IgD-negative memory B cell (primary cell): Measurements from ENCODE around the gene COMMD10. TPM values are rescaled to one million over a fixed set of nuclear protein-coding genes. Genes with fewer than 3 reads are reported as not detected.

Experiments
- H3K27ac Mint-ChIP-seq, 3 donors: one replicate each; pipeline ENCODE4 v1.8.0; 2020 to 2022; ENCODE audit warnings: mild to moderate bottlenecking in 3 of 3, mixed read lengths in 3 of 3, moderate library complexity in 1 of 3
- H3K27me3 Mint-ChIP-seq: one replicate; pipeline ENCODE4 v1.8.0; 2021; ENCODE audit warnings: mixed read lengths
- H3K36me3 Mint-ChIP-seq: one replicate; pipeline ENCODE4 v1.8.0; 2020; ENCODE audit warnings: mild to moderate bottlenecking, mixed read lengths
- H3K4me1 Mint-ChIP-seq, 3 donors: one replicate each; pipeline ENCODE4 v1.8.0; 2020 to 2022; ENCODE audit warnings: mixed read lengths in 3 of 3, mild to moderate bottlenecking in 1 of 3
- H3K4me3 Mint-ChIP-seq, 4 donors: one replicate each; pipeline ENCODE4 v1.8.0; 2020 to 2022; ENCODE audit warnings: mild to moderate bottlenecking in 4 of 4, mixed read lengths in 4 of 4, moderate library complexity in 3 of 4
- H3K9me3 Mint-ChIP-seq, 3 donors: one replicate each; pipeline ENCODE4 v1.8.0; 2020 to 2021; ENCODE audit warnings: mixed read lengths in 3 of 3, mild to moderate bottlenecking in 1 of 3
- polyA plus RNA-seq: library from polyadenylated mRNA; unstranded; fragments of 300-500 nt; fragmentation: Illumina TruSeq; gene quantifications from one replicate; pipeline ENCODE4 v1.2.3, GENCODE V29; 2021

Gene COMMD10
- polyA plus RNA-seq, 1 donor from 2014 or later = 39.4 TPM

DNA sequence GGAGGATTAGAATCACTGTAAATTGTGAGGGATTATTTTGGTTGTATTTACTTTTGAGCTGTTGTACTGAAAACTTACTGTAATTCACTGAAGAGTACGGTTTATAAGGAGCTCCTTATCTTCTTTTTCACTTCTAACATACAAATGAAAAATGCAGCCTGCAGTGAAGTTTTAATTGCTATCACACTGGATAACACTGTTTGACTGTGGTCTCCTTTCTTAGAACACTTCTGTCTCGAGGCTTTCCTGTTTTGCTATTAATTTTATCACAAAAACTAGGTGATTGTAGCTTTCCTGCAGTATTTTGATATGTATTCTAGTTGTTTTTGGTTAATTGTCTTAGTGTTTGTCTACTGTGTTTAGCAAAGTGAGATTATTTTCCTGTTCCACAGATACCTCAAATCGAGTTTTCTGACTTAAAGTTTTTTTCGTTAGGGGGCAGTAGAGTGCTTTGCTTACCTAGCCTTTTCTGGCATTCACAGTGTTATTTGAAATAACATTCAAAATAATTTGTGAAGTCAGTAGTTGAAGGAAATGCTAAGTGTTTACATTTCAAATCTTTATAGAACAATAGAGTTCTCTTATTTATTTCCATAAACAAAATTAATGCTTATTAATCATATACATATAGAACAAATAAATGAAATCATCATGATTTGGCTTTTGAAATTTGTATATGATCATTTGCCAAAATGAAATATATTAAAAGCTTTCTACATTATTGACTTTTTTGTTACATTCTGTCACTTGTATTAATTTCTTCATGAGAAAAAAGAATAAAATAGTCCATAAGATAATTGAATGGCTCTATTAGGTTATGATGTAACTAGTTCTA, 52.9 kb downstream of the COMMD10 start:
- peaks cover 16 to 21% (median 18%) of the 10 kb centered on the region in 3 donors for H3K4me1 Mint-ChIP-seq
- no peak overlapping the region for H3K27ac Mint-ChIP-seq
- peaks cover 4% of the 10 kb centered on the region for H3K36me3 Mint-ChIP-seq
- H3K4me3 Mint-ChIP-seq = no peak overlapping the region
- H3K27me3 Mint-ChIP-seq = no peaks in the 10 kb centered on the region
- H3K9me3 Mint-ChIP-seq = no peaks in the 10 kb centered on the region

DNA sequence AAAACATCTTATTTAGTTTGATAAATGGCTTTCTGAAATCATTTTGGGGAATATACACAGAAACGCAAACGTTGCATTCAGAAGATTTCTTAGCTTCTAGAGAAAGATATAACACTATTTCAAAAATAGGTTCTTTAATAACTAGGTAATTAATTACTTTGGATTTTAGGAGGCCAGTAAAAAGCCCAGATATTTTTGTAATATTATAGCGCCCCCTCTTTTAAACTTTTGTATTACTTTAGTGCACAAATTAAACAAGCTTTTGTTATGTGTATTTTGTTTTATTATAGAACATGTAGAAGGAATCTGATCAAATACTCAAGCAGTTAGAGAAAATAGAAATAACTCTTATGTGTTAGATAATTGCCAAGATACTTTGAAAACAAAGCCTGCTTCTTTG, 57.7 kb downstream of the COMMD10 start:
- Mint-ChIP-seq H3K36me3 (peaks cover 6% of the 10 kb centered on the region), H3K27ac (no peak overlapping the region), H3K4me1 (peaks cover 4 to 8% (median 6%) of the 10 kb centered on the region in 3 donors), H3K4me3 (no peak overlapping the region), H3K9me3 (no peaks in the 10 kb centered on the region), H3K27me3 (no peaks in the 10 kb centered on the region)

DNA sequence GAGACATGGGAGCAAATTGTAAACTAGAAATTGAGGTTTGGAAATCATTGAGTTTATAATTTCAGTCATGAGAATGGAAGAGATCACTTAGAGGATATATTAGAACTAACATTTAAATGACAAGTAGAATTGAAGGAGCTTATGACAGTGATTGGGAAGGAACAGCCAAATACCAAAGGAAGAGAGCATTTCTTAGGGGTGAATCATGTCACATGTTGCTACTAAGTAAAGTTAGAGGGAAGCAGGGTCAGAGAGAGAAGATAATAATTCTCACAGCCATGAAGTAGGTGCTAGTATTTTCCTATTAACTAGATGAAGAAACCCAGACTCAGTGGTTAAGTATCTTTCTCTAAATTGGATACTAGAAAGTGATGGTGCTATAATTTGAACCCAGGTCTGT, 59.3 kb downstream of the COMMD10 start:
- peaks cover 6% of the 10 kb centered on the region for H3K36me3 Mint-ChIP-seq

DNA sequence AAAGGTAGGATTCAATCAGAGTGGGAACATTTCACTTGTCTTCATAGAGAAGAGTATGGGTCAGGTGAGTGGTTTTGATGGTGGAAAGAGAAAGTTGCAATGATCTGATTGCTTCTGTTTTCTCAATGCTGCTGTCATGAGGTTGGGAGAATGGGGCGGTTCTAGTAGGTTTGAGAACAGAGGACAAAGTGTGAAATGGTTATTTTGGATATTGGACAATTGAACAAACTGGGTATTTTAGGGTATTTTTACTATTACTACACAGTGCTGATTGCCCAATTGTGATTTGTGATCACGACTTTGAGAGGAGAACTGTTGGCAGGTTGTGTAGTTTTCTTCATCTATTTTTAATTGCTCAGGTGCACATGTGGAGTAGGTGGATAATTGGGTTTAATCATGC, 60.2 kb downstream of the COMMD10 start:
- Mint-ChIP-seq H3K4me1 (peaks cover 1 to 6% (median 4%) of the 10 kb centered on the region in 3 donors), H3K36me3 (peaks cover 5% of the 10 kb centered on the region), H3K27me3 (no peaks in the 10 kb centered on the region), H3K9me3 (no peaks in the 10 kb centered on the region), H3K4me3 (no peak overlapping the region), H3K27ac (no peak overlapping the region)

More for the DNA sequence above, 59.3 kb downstream of the COMMD10 start:
- Mint-ChIP-seq H3K4me1 (peaks cover 1 to 6% (median 4%) of the 10 kb centered on the region in 3 donors), H3K27me3 (no peaks in the 10 kb centered on the region), H3K27ac (no peak overlapping the region), H3K4me3 (no peak overlapping the region), H3K9me3 (no peaks in the 10 kb centered on the region)

DNA sequence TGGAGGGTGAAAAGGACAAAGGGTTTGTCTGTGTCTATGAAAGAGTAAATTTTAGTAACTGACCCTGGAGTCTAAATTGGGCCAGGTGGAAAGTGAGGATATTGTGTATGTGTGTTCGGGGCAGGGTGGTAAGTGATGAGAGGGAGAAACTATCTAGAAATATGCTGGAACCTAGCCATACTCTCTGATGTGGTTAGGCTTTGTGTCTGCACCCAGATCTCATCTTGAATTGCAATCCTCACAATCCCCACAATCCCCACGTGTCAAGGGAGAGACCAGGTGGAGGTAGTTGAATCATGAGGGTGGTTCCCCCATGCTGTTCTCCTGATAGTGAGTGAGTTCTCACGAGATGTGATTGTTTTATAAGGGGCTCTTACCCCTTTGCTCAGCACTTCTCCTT, 60.6 kb downstream of the COMMD10 start:
- Mint-ChIP-seq H3K9me3 (no peaks in the 10 kb centered on the region), H3K27me3 (no peaks in the 10 kb centered on the region), H3K4me1 (peaks cover 0 to 6% (median 4%) of the 10 kb centered on the region in 3 donors), H3K4me3 (no peak overlapping the region), H3K36me3 (peaks cover 5% of the 10 kb centered on the region), H3K27ac (no peak overlapping the region)

DNA sequence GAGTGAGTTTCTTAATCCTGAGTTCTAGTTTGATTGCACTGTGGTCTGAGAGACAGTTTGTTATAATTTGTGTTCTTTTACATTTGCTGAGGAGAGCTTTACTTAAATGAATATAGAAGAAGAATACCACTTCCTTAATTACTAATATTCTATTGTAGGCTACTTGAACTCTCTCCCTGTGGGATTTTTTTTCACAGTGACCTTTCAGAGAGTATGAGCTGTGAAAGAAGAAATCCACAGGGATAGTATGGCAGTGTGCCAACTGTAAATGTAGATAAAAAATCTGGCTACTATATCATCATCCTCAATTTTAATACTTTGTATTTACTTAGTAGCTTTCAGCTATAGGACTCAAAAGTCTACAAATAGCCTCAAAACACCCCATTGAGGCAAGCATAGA, 67.3 kb downstream of the COMMD10 start:
- H3K36me3 Mint-ChIP-seq = peaks cover 3% of the 10 kb centered on the region
- no peak overlapping the region for H3K4me3 Mint-ChIP-seq
- no peak overlapping the region for H3K27ac Mint-ChIP-seq
- H3K27me3 Mint-ChIP-seq = no peaks in the 10 kb centered on the region
- H3K9me3 Mint-ChIP-seq = no peaks in the 10 kb centered on the region
- H3K4me1 Mint-ChIP-seq = peaks cover 3 to 7% (median 6%) of the 10 kb centered on the region in 3 donors

DNA sequence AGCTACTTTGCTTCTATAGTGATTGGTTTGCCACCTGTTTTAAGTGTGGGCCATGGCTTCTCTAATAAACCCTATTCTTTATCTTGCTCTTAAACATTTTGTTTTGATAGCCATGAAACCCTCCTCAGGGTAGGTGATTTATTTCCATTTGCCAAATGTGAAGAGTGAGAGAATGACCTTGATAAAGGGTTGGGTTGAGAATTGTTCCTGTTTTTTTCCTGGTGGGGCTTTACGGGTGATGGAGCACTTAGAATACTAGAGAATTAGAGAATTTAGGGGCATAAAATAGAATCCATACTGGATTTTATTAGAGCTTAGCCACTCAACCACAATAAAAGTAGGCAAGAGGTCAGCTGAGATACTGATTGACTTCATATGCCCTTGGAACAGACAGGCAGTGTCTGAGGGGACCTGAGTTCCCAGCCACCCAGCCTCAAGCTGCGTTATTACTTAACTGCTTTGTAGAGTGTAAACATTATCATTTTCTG, 68.9 kb downstream of the COMMD10 start:
- Mint-ChIP-seq H3K4me3 (no peak overlapping the region), H3K27ac (no peak overlapping the region)

DNA sequence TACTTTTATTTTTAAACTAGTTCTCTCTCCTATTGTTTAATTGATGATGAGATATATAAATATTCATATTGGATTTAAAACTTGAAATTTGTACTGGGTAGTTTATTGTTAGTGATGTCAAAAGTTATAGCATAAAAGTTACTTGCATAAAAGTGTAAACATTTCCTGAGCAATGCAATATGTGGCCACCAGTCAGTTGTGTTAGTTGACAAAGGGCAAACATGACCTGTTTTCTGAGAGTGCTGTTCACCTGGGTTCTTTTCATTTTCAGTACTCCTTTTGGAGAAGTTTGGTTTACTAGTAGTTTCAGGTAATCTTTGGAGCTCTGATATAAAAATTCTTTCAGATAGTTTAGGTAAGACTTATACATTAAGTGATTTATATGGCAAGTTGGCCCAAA, 69.4 kb downstream of the COMMD10 start:
- peaks cover 3% of the 10 kb centered on the region for H3K36me3 Mint-ChIP-seq
- no peaks in the 10 kb centered on the region for H3K9me3 Mint-ChIP-seq
- no peaks in the 10 kb centered on the region for H3K27me3 Mint-ChIP-seq
- no peak overlapping the region for H3K4me3 Mint-ChIP-seq
- no peak overlapping the region for H3K27ac Mint-ChIP-seq
- H3K4me1 Mint-ChIP-seq = peaks cover 6 to 9% (median 7%) of the 10 kb centered on the region in 3 donors

More for the DNA sequence above, 68.9 kb downstream of the COMMD10 start:
- H3K9me3 Mint-ChIP-seq = no peaks in the 10 kb centered on the region
- no peaks in the 10 kb centered on the region for H3K27me3 Mint-ChIP-seq
- H3K36me3 Mint-ChIP-seq = peaks cover 3% of the 10 kb centered on the region
- H3K4me1 Mint-ChIP-seq = peaks cover 3 to 9% (median 6%) of the 10 kb centered on the region in 3 donors

DNA sequence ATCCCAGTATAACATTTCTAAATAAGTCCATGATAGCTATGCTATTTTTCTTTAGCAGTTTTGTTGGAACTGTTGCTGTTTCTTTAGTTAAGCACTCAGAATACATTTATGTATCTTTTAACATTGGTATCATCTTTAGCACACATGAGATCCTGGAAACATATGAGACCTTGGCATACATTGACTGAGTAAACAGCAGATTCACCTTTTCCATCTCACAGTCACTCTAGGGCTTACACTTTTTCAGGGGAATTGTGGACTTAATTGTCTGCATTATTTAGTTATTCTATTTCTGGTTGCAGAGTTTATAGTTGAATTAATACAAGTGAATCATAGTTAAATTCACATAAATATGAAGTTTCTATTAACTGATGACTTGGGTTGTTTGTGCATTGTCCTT, 70.1 kb downstream of the COMMD10 start:
- H3K4me1 Mint-ChIP-seq = peaks cover 8 to 14% (median 10%) of the 10 kb centered on the region in 3 donors
- H3K27ac Mint-ChIP-seq = no peak overlapping the region
- no peaks in the 10 kb centered on the region for H3K9me3 Mint-ChIP-seq
- H3K4me3 Mint-ChIP-seq = no peak overlapping the region
- peaks cover 3% of the 10 kb centered on the region for H3K36me3 Mint-ChIP-seq
- H3K27me3 Mint-ChIP-seq = no peaks in the 10 kb centered on the region

DNA sequence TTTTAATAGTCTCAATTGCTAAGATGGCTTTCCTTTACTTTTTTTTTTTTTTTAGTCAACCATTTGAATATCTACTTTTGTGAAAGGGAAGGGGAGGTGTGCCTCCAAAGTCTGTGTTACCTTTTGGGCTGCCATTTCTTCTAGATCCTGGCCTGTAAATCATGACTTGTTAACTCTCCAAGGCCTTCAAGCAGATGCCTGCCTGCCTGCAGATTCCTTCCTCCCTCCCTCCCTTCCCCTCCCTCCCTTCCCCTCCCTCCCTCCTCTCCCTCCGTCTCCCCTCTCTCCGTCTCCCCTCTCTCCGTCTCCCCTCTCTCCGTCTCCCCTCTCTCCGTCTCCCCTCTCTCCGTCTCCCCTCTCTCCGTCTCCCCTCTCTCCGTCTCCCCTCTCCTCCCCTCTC, 73.1 kb downstream of the COMMD10 start:
- Mint-ChIP-seq H3K4me1 (peaks cover 8 to 12% (median 9%) of the 10 kb centered on the region in 3 donors), H3K36me3 (peaks cover 3% of the 10 kb centered on the region), H3K4me3 (no peak overlapping the region), H3K27ac (no peak overlapping the region), H3K27me3 (no peaks in the 10 kb centered on the region), H3K9me3 (no peaks in the 10 kb centered on the region)

DNA sequence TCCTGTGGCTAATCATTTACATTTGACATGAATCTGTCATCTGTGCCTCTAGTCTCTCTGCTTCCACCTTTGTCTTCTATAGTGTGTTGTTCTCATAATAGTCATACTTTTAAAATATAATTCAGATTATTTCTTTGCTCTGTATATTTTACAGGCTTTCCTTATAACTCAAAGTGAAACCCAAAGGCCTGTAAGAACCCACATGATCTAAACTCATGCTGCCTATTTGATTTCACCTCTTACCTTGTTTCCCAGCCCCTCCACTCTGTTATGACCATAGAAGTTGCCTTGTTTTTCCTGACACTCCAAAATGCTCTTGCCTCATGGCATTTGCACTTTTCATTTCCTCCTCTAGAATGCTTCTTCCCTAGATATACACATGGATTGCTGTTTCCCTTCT, 74.2 kb downstream of the COMMD10 start:
- H3K4me3 Mint-ChIP-seq = no peak overlapping the region
- H3K27ac Mint-ChIP-seq = no peak overlapping the region
- no peaks in the 10 kb centered on the region for H3K9me3 Mint-ChIP-seq
- H3K36me3 Mint-ChIP-seq = no peaks in the 10 kb centered on the region
- H3K4me1 Mint-ChIP-seq = peaks cover 8 to 12% (median 9%) of the 10 kb centered on the region in 3 donors
- no peaks in the 10 kb centered on the region for H3K27me3 Mint-ChIP-seq

DNA sequence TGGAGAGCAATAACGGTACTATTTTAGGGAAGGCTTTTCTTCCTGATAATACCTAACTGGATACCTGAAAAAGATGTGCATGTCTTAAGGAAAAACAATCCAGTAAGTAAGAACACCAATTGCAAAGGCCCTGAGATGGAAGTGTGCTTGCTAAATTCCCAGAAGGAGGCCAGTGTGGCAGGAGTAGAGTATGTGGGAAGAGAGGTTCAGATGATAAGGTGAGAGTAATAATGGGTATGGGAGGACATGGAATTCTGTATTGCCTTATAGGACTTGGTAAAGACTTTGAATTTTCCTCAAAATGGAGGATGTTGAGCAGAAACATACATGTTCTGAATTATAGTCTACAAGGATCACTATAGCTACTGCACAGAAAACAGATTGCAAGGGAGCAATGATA, 89.3 kb downstream of the COMMD10 start:
- Mint-ChIP-seq H3K27me3 (no peaks in the 10 kb centered on the region), H3K4me1 (peaks cover 0 to 6% (median 1%) of the 10 kb centered on the region in 3 donors), H3K36me3 (peaks cover 16% of the 10 kb centered on the region), H3K4me3 (no peak overlapping the region), H3K27ac (no peak overlapping the region), H3K9me3 (peaks cover 3 to 5% (median 3%) of the 10 kb centered on the region in 3 donors)

DNA sequence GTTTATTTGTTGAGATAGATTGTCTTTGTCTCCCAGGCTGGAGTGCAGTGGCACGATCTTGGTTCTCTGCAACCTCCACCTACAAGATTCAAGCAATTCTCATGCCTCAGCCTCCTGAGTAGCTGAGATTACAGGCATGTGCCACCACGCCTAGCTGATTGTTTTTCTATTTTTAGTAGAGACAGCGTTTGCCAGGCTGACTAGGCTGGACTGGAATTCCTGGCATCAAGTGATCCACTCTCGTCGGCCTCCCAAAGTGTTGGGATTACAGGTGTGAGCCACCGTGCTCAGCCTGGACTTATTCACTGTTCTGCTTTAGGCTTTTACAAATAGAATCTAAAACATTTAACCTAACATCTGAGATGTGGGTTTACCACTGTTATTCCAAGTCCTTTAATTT, 91.3 kb downstream of the COMMD10 start:
- Mint-ChIP-seq H3K27ac (no peak overlapping the region), H3K4me3 (no peak overlapping the region), H3K9me3 (peaks cover 0 to 3% (median 0%) of the 10 kb centered on the region in 3 donors), H3K27me3 (no peaks in the 10 kb centered on the region), H3K36me3 (peaks cover 16% of the 10 kb centered on the region), H3K4me1 (peaks cover 0 to 11% (median 0%) of the 10 kb centered on the region in 3 donors)

DNA sequence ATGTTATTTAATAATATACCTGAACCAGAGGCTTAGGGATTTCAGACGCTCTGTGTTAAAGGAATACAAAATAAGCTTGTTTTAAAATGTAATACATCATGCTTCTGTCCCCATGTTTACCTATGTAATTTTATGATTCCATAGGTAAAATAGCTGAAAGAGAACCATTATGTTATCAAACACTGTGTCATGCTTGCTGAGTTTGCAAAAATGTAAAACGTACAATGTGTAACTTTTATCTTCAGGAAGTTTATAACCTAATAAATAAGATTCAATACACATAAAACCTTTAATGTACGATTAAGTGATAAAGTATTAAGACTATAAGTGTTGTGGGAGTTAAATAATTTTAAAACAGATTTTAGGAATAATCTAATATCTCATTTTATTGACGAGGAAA, 94.1 kb downstream of the COMMD10 start:
- H3K27ac Mint-ChIP-seq = no peak overlapping the region
- H3K36me3 Mint-ChIP-seq = peaks cover 19% of the 10 kb centered on the region
- peaks cover 0 to 3% (median 0%) of the 10 kb centered on the region in 3 donors for H3K9me3 Mint-ChIP-seq
- peaks cover 0 to 5% (median 2%) of the 10 kb centered on the region in 3 donors for H3K4me1 Mint-ChIP-seq
- H3K27me3 Mint-ChIP-seq = no peaks in the 10 kb centered on the region
- no peak overlapping the region for H3K4me3 Mint-ChIP-seq

DNA sequence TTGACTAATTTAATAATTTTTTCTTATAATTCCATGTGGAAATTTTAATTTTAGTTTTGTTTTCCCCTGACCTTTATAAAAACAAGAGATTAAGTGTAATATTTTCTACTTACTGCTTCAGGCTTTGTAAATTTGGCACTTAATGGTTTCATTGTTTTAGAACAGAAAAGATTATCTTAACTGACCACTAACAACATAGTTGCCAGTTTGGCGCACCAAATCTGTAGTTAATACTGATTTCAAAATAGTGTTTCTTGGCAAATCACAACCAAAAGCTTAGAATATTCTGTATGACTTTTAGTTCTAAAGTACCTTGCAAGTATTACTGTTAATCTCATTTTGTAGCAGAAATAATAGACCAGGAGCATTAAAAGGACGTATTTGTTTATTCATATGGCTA, 124.3 kb downstream of the COMMD10 start:
- Mint-ChIP-seq H3K9me3 (no peaks in the 10 kb centered on the region), H3K27me3 (no peaks in the 10 kb centered on the region), H3K27ac (no peak overlapping the region), H3K4me1 (peaks cover 0 to 3% (median 2%) of the 10 kb centered on the region in 3 donors), H3K4me3 (no peak overlapping the region), H3K36me3 (peaks cover 8% of the 10 kb centered on the region)

DNA sequence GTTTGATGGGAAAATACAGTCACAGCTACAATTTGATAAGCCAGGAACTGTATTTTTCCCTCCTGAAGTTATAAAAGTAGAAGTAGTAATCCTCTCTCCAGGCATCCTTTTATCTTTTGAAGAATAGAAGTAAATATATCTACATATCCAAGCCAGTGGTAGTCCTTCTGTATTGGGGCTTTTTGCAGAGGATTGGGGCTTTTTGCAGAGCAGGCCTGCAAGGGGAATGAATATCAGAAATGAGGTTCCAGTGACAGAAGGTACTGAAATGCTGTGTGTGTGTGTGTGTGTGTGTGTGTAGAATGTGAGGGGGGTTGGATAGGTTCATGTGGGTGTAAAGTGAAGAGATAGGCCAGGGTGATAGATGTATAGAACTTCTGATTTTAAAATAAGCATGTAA, 127.4 kb downstream of the COMMD10 start:
- Mint-ChIP-seq H3K4me3 (no peak overlapping the region), H3K27me3 (no peaks in the 10 kb centered on the region), H3K27ac (peak overlapping the region in 1 of 3 donors; percentile 44), H3K9me3 (no peaks in the 10 kb centered on the region), H3K36me3 (peaks cover 7% of the 10 kb centered on the region), H3K4me1 (peaks cover 0 to 3% (median 2%) of the 10 kb centered on the region in 3 donors)
